Gastroesophageal sphincter (tissue), 3 donors: ENCODE results near the gene FAM3B.
"Not testable (repeated sequence)": the region's sequence is repeated elsewhere in the genome, so short reads cannot be mapped to it uniquely, and the experiment has no call there.

Experiments used
- CTCF ChIP-seq, 4 experiments: fragments of 200-600 bp in 2 of 4; fragments of 450-650 bp in 2 of 4; sonication (generic) in 1 of 4; IDR thresholded peaks; one replicate each; pipeline ENCODE4 v1.5.1; 2017 to 2019; ENCODE audit warnings: antibody characterized with exemption in 4 of 4, mild to moderate bottlenecking in 2 of 4, moderate library complexity in 2 of 4
- POLR2A ChIP-seq, 2 donors: fragments of 450-650 bp; IDR thresholded peaks; one replicate each; pipeline ENCODE4 v1.6.1; 2017; ENCODE audit warnings: antibody characterized with exemption in 2 of 2, mild to moderate bottlenecking in 2 of 2, moderate library complexity in 1 of 2

GRCh38 chr21:41359754-41360071, 43.1 kb downstream of the FAM3B start:
- not testable (repeated sequence) for TF ChIP-seq CTCF, POLR2A (IDR thresholded peaks at IDR 0.05)
